HL-60 (cell line): ENCODE measurements around the gene CEACAM18.

Experiments used
- DNase-seq, 2 experiments: peaks; one replicate each; pipeline ENCODE4 v3.0.0-alpha.2; 2010 to 2020; ENCODE audit warnings: low read depth in 1 of 2, low spot score in 1 of 2
- H3K27ac ChIP-seq: fragments of 250-450 bp; sonication (Bioruptor Pico); replicated peaks from 2 replicates; pipeline ENCODE4 v1.5.1; 2020; ENCODE audit warnings: mild to moderate bottlenecking, moderate library complexity
- H3K27me3 ChIP-seq: fragments of 250-450 bp; sonication (Bioruptor Pico); 2 replicates; pipeline ENCODE4 v1.5.1; 2021; ENCODE audit warnings: mild to moderate bottlenecking, moderate library complexity; ENCODE audit not compliant: insufficient read depth, poor library complexity, severe bottlenecking
- H3K4me3 ChIP-seq: replicated peaks from 2 replicates; pipeline ENCODE4 v1.5.1; 2011; ENCODE audit warnings: mild to moderate bottlenecking, control low read depth, low read length; ENCODE audit not compliant: insufficient read depth
- CTCF ChIP-seq: IDR thresholded peaks from one replicate; pipeline ENCODE4 v1.5.1; 2011; ENCODE audit warnings: low read length, control low read depth, inconsistent platforms; ENCODE audit not compliant: insufficient read depth
- GABPA ChIP-seq: IDR thresholded peaks from 2 replicates; pipeline ENCODE4 v1.6.1; 2012; ENCODE audit warnings: low read depth
- POLR2AphosphoS5 ChIP-seq: IDR thresholded peaks from 2 replicates; pipeline ENCODE4 v1.6.1; 2012; ENCODE audit warnings: low read depth
- REST ChIP-seq: IDR thresholded peaks from 2 replicates; pipeline ENCODE4 v1.6.1; 2012; ENCODE audit warnings: low read depth; ENCODE audit not compliant: insufficient replicate concordance
- SPI1 ChIP-seq: IDR thresholded peaks from 2 replicates; pipeline ENCODE4 v1.6.1; 2012; ENCODE audit warnings: low read depth, mild to moderate bottlenecking, borderline replicate concordance

The CEACAM18 gene

GRCh38 chr19:51513968-51514367, 35.6 kb downstream of the CEACAM18 start:
- no peak overlapping the region for H3K27ac ChIP-seq
- no peak overlapping the region for H3K4me3 ChIP-seq
- TF ChIP-seq SPI1, result no peak
- TF ChIP-seq POLR2AphosphoS5, result no peak
- no peak for TF ChIP-seq CTCF
- TF ChIP-seq REST, result no peak
- no peak for TF ChIP-seq GABPA
- no peaks in the 10 kb centered on the region for H3K27me3 ChIP-seq
- no peak for DNase-seq

- Histone ChIP-seq H3K27me3 (no peaks in the 10 kb centered on the region), H3K4me3 (no peak overlapping the region), H3K27ac (no peak overlapping the region)
- TF ChIP-seq CTCF (peak; percentile 64), GABPA (no peak)
- peak; percentile 56 to 70 for DNase-seq
These were observed 36.6 kb downstream of the CEACAM18 start for GRCh38 chr19:51514866-51515481.

- Histone ChIP-seq H3K27ac (no peak overlapping the region), H3K27me3 (no peaks in the 10 kb centered on the region), H3K4me3 (no peak overlapping the region)
- TF ChIP-seq GABPA (no peak), SPI1 (no peak), POLR2AphosphoS5 (no peak), REST (no peak), CTCF (no peak)
- no peak for DNase-seq
These were observed 42.4 kb downstream of the CEACAM18 start for GRCh38 chr19:51520728-51521127.

GRCh38 chr19:51521357-51521756, 43.0 kb downstream of the CEACAM18 start:
- no peak for TF ChIP-seq SPI1
- TF ChIP-seq POLR2AphosphoS5, result no peak
- no peak for TF ChIP-seq GABPA
- TF ChIP-seq CTCF, result no peak
- DNase-seq, result no peak
- Histone ChIP-seq H3K27ac (no peak overlapping the region), H3K27me3 (no peaks in the 10 kb centered on the region), H3K4me3 (no peak overlapping the region)
